Measurements from ENCODE around the gene GNA14. TPM values are rescaled to one million over a fixed set of nuclear protein-coding genes. Genes with fewer than 3 reads are reported as not detected.

Gene GNA14
- total and polyA plus RNA-seq, 2 experiments from 2014 or later, result 3.9 to 10.5 TPM

DNA sequence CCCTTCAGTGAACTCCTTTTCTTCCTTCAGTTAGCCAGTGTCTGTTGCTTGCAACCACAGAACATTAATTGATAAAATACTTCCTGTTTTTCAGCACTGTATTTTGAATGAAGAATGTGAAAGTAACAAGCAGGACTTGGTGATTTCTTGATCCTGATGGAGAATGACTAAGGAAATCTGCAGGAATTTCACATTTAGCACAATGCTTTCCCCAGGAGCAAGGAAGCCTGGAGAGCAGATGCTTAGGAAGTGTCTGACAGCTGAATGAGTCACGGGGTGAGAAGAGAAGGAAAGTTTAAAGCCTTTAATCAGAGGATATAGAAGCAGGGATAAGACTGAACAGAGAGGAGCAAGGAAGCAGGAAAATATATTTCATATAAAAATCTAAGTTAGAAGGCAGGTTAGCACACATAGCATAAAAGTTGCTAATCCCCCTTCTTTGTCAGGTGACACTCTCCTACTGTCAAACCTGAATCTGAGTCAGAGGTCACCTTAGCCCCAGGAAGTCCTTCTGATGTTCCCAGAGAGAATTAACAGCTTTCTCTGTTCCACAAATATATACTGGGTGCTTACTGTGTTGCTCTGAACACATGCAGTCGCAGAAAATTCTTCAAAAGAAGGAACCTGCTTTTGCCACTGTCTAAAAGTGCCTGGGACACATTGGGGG lies 59.7 kb downstream of the GNA14 start:
- ATAC-seq (no peak), DNase-seq (ENCODE audit: low spot score) (no peak)
- no peaks in the 10 kb centered on the region for H3K79me2 ChIP-seq (replicated peaks; ENCODE audit: insufficient read depth)
- H2AFZ ChIP-seq, result no peak overlapping the region
- TF ChIP-seq ZNF331 (CRISPR knock-in tag; IDR thresholded peaks at IDR 0.05; ENCODE audit: low read depth) (no peak), NANOG (IDR thresholded peaks at IDR 0.05; ENCODE audit: borderline replicate concordance) (no peak), CREB1 (CRISPR knock-in tag; IDR thresholded peaks at IDR 0.05; ENCODE audit: low read depth) (no peak), STAT1 (IDR thresholded peaks at IDR 0.05; ENCODE audit: unreplicated experiment) (no peak), ZNF114 (CRISPR knock-in tag; IDR thresholded peaks at IDR 0.05) (no peak), EZH2phosphoT487 (IDR thresholded peaks at IDR 0.05; ENCODE audit: unreplicated experiment) (no peak), JUNB (IDR thresholded peaks at IDR 0.05; ENCODE audit: unreplicated experiment) (no peak)
- Mint-ChIP-seq H3K9me3 (no peaks in the 10 kb centered on the region), H3K27ac (peak overlapping the region; percentile 15; the same call in 1 of the 2 replicates), H3K36me3 (ENCODE audit: low read depth) (0 out of 3 replicates have a peak, but pooled peaks cover 3% of the 10 kb centered on the region), H3K4me1 (peaks cover 55% of the 10 kb centered on the region), H3K4me3 (no peak overlapping the region), H3K27me3 (ENCODE audit: insufficient read depth, low read depth, poor library complexity) (peaks cover 11% of the 10 kb centered on the region)
- H3K27ac ChIP-seq (ENCODE audit: low read depth), result peak overlapping the region; percentile 36; the same call in 1 of the 2 replicates
- H3K4me2 ChIP-seq, result peak overlapping the region; percentile 52
- H4K20me1 ChIP-seq (replicated peaks; ENCODE audit: insufficient read depth), result no peaks in the 10 kb centered on the region
- H3K4me3 ChIP-seq, result no peak overlapping the region
- peaks cover 16% of the 10 kb centered on the region; the same call in 1 of the 2 replicates for H3K9me2 ChIP-seq (ENCODE audit: insufficient read depth)
- H3F3A ChIP-seq (replicated peaks; ENCODE audit: low read depth), result no peaks in the 10 kb centered on the region
- H3K27me3 ChIP-seq (ENCODE audit: insufficient read depth), result no peaks in the 10 kb centered on the region
- H3K36me3 ChIP-seq (ENCODE audit: insufficient read depth), result no peaks in the 10 kb centered on the region
- peaks cover 58% of the 10 kb centered on the region for H3K4me1 ChIP-seq (ENCODE audit: insufficient read depth)

DNA sequence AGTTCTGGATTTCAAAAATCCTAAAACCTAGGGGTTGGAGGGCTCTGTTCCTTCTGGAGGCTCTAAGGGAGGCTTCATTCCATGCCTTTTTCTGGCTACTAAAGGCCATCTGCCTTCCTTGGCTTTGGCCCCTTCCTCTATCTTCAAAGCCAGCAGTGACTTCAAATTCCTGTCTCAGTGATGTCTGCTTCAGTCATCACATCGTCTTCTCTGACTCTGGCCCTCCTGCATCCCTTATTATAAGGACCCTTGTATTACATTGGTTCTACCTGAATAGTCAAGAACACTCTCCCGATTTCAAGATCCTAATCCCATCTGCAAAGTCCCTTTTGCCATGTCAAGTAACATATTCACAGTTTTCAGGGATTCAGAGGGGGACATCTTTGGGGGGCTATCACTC lies 60.3 kb downstream of the GNA14 start:
- Mint-ChIP-seq H3K4me1 (peaks cover 61% of the 10 kb centered on the region), H3K4me3 (no peak overlapping the region), H3K36me3 (ENCODE audit: low read depth) (0 out of 3 replicates have a peak, but pooled peaks cover 3% of the 10 kb centered on the region), H3K27ac (peak overlapping the region; percentile 21; the same call in 1 of the 2 replicates), H3K27me3 (ENCODE audit: insufficient read depth, low read depth, poor library complexity) (peaks cover 11% of the 10 kb centered on the region), H3K9me3 (no peaks in the 10 kb centered on the region)
- Histone ChIP-seq H2AFZ (no peak overlapping the region), H3K4me3 (no peak overlapping the region), H3K9me2 (ENCODE audit: insufficient read depth) (peaks cover 16% of the 10 kb centered on the region; the same call in 1 of the 2 replicates), H3K4me1 (ENCODE audit: insufficient read depth) (peaks cover 63% of the 10 kb centered on the region), H4K20me1 (replicated peaks; ENCODE audit: insufficient read depth) (no peaks in the 10 kb centered on the region), H3K4me2 (peak overlapping the region; percentile 52; the same call in 1 of the 2 replicates), H3F3A (replicated peaks; ENCODE audit: low read depth) (no peaks in the 10 kb centered on the region), H3K79me2 (replicated peaks; ENCODE audit: insufficient read depth) (no peaks in the 10 kb centered on the region), H3K36me3 (ENCODE audit: insufficient read depth) (no peaks in the 10 kb centered on the region), H3K27me3 (ENCODE audit: insufficient read depth) (no peaks in the 10 kb centered on the region), H3K27ac (ENCODE audit: low read depth) (peak overlapping the region; percentile 36; the same call in 1 of the 2 replicates)
- no peak for TF ChIP-seq CREB1 (CRISPR knock-in tag; IDR thresholded peaks at IDR 0.05; ENCODE audit: low read depth)
- DNase-seq (ENCODE audit: low spot score), result no peak
- ATAC-seq, result no peak

DNA sequence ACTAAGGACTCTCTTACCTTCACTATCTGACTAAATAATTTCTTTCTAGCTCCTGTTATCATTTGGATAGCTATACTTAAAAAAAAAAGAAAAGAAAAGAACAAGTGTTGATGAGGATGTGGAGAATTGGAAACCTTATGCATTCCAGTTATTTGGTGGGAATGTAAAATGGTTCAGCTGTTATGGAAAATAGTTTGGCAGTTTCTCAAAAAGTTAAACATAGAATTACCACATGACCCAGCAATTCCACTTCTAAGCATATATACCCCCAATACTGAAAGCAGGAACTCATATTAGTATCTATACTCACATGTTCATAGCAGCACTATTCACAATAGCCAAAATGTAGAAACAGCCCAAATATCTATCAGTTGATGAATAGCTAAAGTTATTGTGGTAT lies 61.1 kb downstream of the GNA14 start:
- Mint-ChIP-seq H3K4me1 (peaks cover 69% of the 10 kb centered on the region), H3K27me3 (ENCODE audit: insufficient read depth, low read depth, poor library complexity) (peaks cover 11% of the 10 kb centered on the region), H3K4me3 (no peak overlapping the region), H3K27ac (peak overlapping the region; percentile 30; the same call in 1 of the 2 replicates), H3K9me3 (0 out of 3 replicates have a peak, but pooled peaks cover 2% of the 10 kb centered on the region), H3K36me3 (ENCODE audit: low read depth) (peaks cover 8% of the 10 kb centered on the region; the same call in 1 of the 3 replicates)
- Histone ChIP-seq H3K4me3 (no peak overlapping the region), H3F3A (replicated peaks; ENCODE audit: low read depth) (no peaks in the 10 kb centered on the region), H3K27ac (ENCODE audit: low read depth) (peak overlapping the region; percentile 28; the same call in 1 of the 2 replicates), H4K20me1 (replicated peaks; ENCODE audit: insufficient read depth) (no peaks in the 10 kb centered on the region), H3K27me3 (ENCODE audit: insufficient read depth) (no peaks in the 10 kb centered on the region), H3K4me1 (ENCODE audit: insufficient read depth) (peaks cover 66% of the 10 kb centered on the region), H3K9me2 (ENCODE audit: insufficient read depth) (peaks cover 16% of the 10 kb centered on the region; the same call in 1 of the 2 replicates), H2AFZ (no peak overlapping the region), H3K36me3 (ENCODE audit: insufficient read depth) (no peaks in the 10 kb centered on the region), H3K4me2 (peak overlapping the region; percentile 3; the same call in 1 of the 2 replicates), H3K79me2 (replicated peaks; ENCODE audit: insufficient read depth) (no peaks in the 10 kb centered on the region)
- TF ChIP-seq NANOG (IDR thresholded peaks at IDR 0.05; ENCODE audit: borderline replicate concordance) (no peak), EZH2 (IDR thresholded peaks at IDR 0.05; ENCODE audit: low read depth, unreplicated experiment) (no peak)
- DNase-seq (ENCODE audit: low spot score) (no peak), ATAC-seq (no peak)

All from GM23338 (cell line).